ENCODE measurements around the gene TEX38. TPM values are rescaled to one million over a fixed set of nuclear protein-coding genes. Genes with fewer than 3 reads are reported as not detected.
"Not testable (repeated sequence)": the region's sequence is repeated elsewhere in the genome, so short reads cannot be mapped to it uniquely, and the experiment has no call there.

Gene TEX38
- polyA plus RNA-seq, 3 donors from 2014 or later: not detected

DNA sequence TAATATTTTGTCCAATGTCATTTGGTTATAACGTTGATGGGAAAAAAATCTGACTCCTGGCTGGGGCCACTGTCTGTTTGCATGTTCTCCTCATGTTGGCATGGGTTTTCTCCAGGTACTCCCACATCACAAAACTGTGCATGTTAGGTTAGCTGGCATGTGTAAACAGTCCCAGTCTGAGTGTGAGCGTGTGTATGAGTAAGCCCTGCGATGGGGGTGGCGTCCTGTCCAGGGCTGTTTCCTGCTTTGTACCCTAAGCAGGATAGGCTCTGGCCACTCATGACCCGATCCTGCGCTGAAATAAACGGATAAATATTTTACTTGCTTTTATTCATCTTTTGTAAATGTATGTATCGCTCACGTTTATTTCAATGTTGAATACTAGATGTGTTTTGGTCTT, 33.8 kb downstream of the TEX38 start:
- Mint-ChIP-seq H3K9me3 (no peaks in the 10 kb centered on the region), H3K27ac (no peak overlapping the region), H3K36me3 (peaks cover 16 to 43% (median 17%) of the 10 kb centered on the region in 3 donors), H3K27me3 (ENCODE audit: low read depth in 3 of 3) (no peaks in the 10 kb centered on the region), H3K4me3 (no peak overlapping the region), H3K4me1 (peaks cover 25 to 44% of the 10 kb centered on the region in 2 donors)
- DNase-seq: no peak

DNA sequence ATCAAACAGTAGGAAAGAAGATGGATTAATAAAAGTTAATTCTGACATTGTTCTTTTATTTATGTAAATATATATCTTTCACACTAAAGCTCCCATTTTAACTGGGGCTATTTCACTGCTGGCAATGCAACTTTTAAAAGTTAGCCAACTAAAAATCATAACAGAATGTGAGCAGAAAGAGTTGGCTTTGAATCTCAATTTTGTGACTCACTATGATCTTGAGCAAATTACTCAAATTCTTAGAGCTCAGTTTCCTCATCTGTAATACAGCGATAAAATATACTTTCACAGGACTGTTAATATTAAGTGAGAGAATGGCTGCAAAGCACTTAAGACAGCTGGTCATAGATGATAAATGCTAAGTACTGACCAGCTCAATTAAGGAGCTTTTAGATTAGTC, 36.5 kb downstream of the TEX38 start:
- no peak overlapping the region for H3K4me3 Mint-ChIP-seq
- no peaks in the 10 kb centered on the region for H3K27me3 Mint-ChIP-seq (ENCODE audit: low read depth in 3 of 3)
- no peak overlapping the region for H3K27ac Mint-ChIP-seq
- no peak for DNase-seq
- peaks cover 12 to 36% of the 10 kb centered on the region in 2 donors for H3K4me1 Mint-ChIP-seq
- no peaks in the 10 kb centered on the region for H3K9me3 Mint-ChIP-seq
- peaks cover 13 to 49% (median 17%) of the 10 kb centered on the region in 3 donors for H3K36me3 Mint-ChIP-seq

- peaks cover 5 to 36% (median 7%) of the 10 kb centered on the region in 3 donors for H3K36me3 Mint-ChIP-seq
- peaks cover 42 to 78% of the 10 kb centered on the region in 2 donors for H3K4me1 Mint-ChIP-seq
Measured at GRCh38 chr1:46714976-46715375, 43.3 kb downstream of the TEX38 start.

GRCh38 chr1:46717654-46718053, 46.0 kb downstream of the TEX38 start:
- peaks cover 41 to 55% of the 10 kb centered on the region in 2 donors for H3K4me1 Mint-ChIP-seq
- H3K9me3 Mint-ChIP-seq: no peaks in the 10 kb centered on the region
- peaks cover 6 to 10% (median 9%) of the 10 kb centered on the region in 3 donors for H3K27me3 Mint-ChIP-seq (ENCODE audit: low read depth in 3 of 3)
- peaks cover 0 to 18% (median 5%) of the 10 kb centered on the region in 3 donors for H3K36me3 Mint-ChIP-seq
- peak overlapping the region; percentile 87 to 95 (median 92) for H3K27ac Mint-ChIP-seq
- DNase-seq: no peak
- H3K4me3 Mint-ChIP-seq: peak overlapping the region; percentile 89 to 93 (median 92)

More at GRCh38 chr1:46714976-46715375, 43.3 kb downstream of the TEX38 start:
- Mint-ChIP-seq H3K27me3 (ENCODE audit: low read depth in 3 of 3) (peaks cover 6 to 10% (median 9%) of the 10 kb centered on the region in 3 donors), H3K27ac (peak overlapping the region in 1 of 6 donors; percentile 58), H3K4me3 (no peak overlapping the region), H3K9me3 (no peaks in the 10 kb centered on the region)
- no peak for DNase-seq

DNA sequence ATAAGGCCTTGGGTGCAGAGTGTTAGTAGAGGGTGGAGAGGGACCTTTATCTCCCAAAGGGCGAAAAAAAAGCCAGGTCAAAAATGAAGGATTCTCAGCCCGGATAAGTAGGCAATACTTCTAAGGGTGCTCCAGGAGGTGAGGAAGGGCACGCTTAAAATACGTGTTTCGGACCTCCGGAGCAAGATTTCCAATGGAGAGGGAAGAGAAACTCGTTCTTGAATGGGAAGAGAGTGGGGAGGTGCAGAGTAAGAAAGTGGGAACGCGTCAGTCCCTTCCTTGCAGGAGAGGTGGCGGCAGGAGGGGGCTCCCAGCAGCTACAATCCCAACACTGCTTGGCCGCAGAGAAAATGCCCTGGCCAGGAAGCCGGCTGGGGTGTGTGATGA, 46.7 kb downstream of the TEX38 start:
- H3K36me3 Mint-ChIP-seq: peaks cover 0 to 18% (median 5%) of the 10 kb centered on the region in 3 donors
- H3K27me3 Mint-ChIP-seq (ENCODE audit: low read depth in 3 of 3): peaks cover 6 to 10% (median 9%) of the 10 kb centered on the region in 3 donors
- H3K9me3 Mint-ChIP-seq: no peaks in the 10 kb centered on the region
- H3K4me1 Mint-ChIP-seq: peaks cover 41 to 54% of the 10 kb centered on the region in 2 donors
- no peak for DNase-seq
- peak overlapping the region; percentile 87 to 95 (median 92) for H3K27ac Mint-ChIP-seq
- peak overlapping the region; percentile 89 to 93 (median 92) for H3K4me3 Mint-ChIP-seq

- H3K4me3 Mint-ChIP-seq: peak within 1 kb of the TSS; percentile 89 to 93 (median 92)
- peaks cover 39 to 48% of the 10 kb centered on the region in 2 donors for H3K4me1 Mint-ChIP-seq
- peaks cover 6 to 10% (median 9%) of the 10 kb centered on the region in 3 donors for H3K27me3 Mint-ChIP-seq (ENCODE audit: low read depth in 3 of 3)
Measured at GRCh38 chr1:46718727-46719622, 47.3 kb downstream of the TEX38 start, which contains the start of gene EFCAB14. Gene EFCAB14, minus strand, starts transcription at chr1:46719114. Its CDS starts 1,027 bp downstream, at chr1:46718087.

GRCh38 chr1:46719689-46720088, 48.0 kb downstream of the TEX38 start:
- Mint-ChIP-seq H3K27ac (peak overlapping the region; percentile 84 to 93 (median 89)), H3K4me1 (peaks cover 39 to 44% of the 10 kb centered on the region in 2 donors), H3K9me3 (no peaks in the 10 kb centered on the region), H3K27me3 (ENCODE audit: low read depth in 3 of 3) (peaks cover 6 to 10% (median 9%) of the 10 kb centered on the region in 3 donors), H3K36me3 (peaks cover 0 to 12% (median 5%) of the 10 kb centered on the region in 3 donors), H3K4me3 (peak overlapping the region; percentile 82 to 93 (median 92))
- DNase-seq: no peak

More at GRCh38 chr1:46718727-46719622, 47.3 kb downstream of the TEX38 start, which contains the start of gene EFCAB14:
- Mint-ChIP-seq H3K36me3 (peaks cover 0 to 12% (median 5%) of the 10 kb centered on the region in 3 donors), H3K27ac (peak within 1 kb of the TSS; percentile 87 to 95 (median 92)), H3K9me3 (no peaks in the 10 kb centered on the region)
- DNase-seq: peak; percentile 98 to 99 (median 98)

- Mint-ChIP-seq H3K4me1 (peaks cover 38% of the 10 kb centered on the region in 2 donors), H3K4me3 (peak overlapping the region in 3 of 5 donors; percentile 0 to 23 (median 3))
- not testable (repeated sequence) for H3K36me3 Mint-ChIP-seq
Measured at GRCh38 chr1:46720319-46720718, 48.7 kb downstream of the TEX38 start.

DNA sequence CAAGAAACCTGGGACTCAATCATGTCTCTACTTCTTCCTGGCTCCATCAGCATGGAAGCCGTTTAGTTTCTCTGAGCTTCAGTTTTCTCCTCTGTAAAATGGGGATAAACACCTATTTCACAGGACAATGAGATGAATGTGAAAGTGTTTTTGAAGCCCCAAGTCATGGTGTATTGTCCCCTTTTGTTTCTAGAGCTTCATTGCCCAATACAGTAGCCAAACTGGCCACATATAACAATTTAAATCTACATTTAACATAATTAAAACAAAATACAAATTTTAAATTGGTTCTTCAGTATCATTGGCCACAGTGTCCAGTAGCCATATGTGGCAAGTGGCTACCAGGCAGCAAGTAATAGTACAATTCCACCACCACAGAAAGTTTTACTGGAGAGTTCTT, 49.5 kb downstream of the TEX38 start:
- DNase-seq: no peak
- Mint-ChIP-seq H3K27me3 (ENCODE audit: low read depth in 3 of 3) (peaks cover 8 to 15% (median 11%) of the 10 kb centered on the region in 3 donors), H3K36me3 (peaks cover 0 to 3% (median 0%) of the 10 kb centered on the region in 3 donors), H3K27ac (no peak overlapping the region), H3K4me3 (no peak overlapping the region), H3K9me3 (no peaks in the 10 kb centered on the region), H3K4me1 (peaks cover 32 to 34% of the 10 kb centered on the region in 2 donors)

More at GRCh38 chr1:46720319-46720718, 48.7 kb downstream of the TEX38 start:
- Mint-ChIP-seq H3K27ac (peak overlapping the region in 2 of 6 donors; percentile 5 to 72), H3K27me3 (ENCODE audit: low read depth in 3 of 3) (peaks cover 6 to 12% (median 10%) of the 10 kb centered on the region in 3 donors)
- DNase-seq, H3K9me3 Mint-ChIP-seq: not testable (repeated sequence)

DNA sequence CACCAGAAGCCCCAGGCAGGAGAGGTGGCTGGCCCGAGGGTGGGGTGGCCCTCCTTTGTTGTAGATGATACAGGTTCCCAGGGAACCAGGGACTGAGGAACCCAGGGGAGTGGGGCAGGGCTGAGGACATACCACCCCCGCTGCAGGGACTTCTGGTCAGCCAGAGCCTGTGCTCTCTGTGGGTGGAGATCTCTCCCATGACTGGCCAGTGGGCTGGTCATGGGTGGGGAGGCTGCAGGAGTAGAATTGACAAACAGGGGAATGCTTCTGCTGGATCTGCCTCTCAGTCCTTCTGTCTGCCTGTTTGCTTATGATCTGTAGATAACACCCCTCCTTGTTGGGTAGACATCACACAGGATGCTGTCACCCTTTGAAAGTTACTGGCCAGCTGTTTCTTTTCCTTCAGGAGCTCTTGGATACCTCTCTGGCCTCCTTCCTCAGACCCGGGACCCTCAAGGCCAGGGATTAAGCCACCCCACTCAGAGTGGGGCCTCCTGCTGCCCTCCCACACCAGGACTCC, 50.1 kb downstream of the TEX38 start:
- Mint-ChIP-seq H3K4me3 (no peak overlapping the region), H3K27ac (no peak overlapping the region), H3K4me1 (peaks cover 26 to 29% of the 10 kb centered on the region in 2 donors), H3K27me3 (ENCODE audit: low read depth in 3 of 3) (peaks cover 8 to 15% (median 11%) of the 10 kb centered on the region in 3 donors), H3K9me3 (no peaks in the 10 kb centered on the region), H3K36me3 (no peaks in the 10 kb centered on the region)
- DNase-seq: no peak

Other genes starting within 250 kb of the TEX38 start
- not detected for gene DMBX1, start 182.0 kb upstream of the TEX38 start, polyA plus RNA-seq
- gene KNCN, start 120.2 kb upstream of the TEX38 start, polyA plus RNA-seq: not detected
- gene MKNK1, start 67.6 kb upstream of the TEX38 start, polyA plus RNA-seq: 10 to 100 TPM; 23.2 to 35.7 (median 27.6) TPM
- gene MOB3C, start 55.0 kb upstream of the TEX38 start, polyA plus RNA-seq: 10 to 100 TPM in 1 of 3 donors, 1 to 10 TPM in 2; 5.5 to 14.6 (median 6.8) TPM
- gene ATPAF1, start 3.5 kb upstream of the TEX38 start, polyA plus RNA-seq: 100 to 1,000 TPM in 1 of 3 donors, 10 to 100 TPM in 2; 50.6 to 139 (median 51.7) TPM
- gene EFCAB14, start 47.3 kb downstream of the TEX38 start, polyA plus RNA-seq: 100 to 1,000 TPM in 1 of 3 donors, 10 to 100 TPM in 2; 85.8 to 145 (median 98.8) TPM
- gene CYP4B1, start 127.2 kb downstream of the TEX38 start, polyA plus RNA-seq: not detected

Data from immature natural killer cell (primary cell).